Measurements from ENCODE around the gene TSC22D2.

GRCh38 chr3:150467381-150467780 is 59.3 kb downstream of the TSC22D2 start:
- TF ChIP-seq, protein P1, sequence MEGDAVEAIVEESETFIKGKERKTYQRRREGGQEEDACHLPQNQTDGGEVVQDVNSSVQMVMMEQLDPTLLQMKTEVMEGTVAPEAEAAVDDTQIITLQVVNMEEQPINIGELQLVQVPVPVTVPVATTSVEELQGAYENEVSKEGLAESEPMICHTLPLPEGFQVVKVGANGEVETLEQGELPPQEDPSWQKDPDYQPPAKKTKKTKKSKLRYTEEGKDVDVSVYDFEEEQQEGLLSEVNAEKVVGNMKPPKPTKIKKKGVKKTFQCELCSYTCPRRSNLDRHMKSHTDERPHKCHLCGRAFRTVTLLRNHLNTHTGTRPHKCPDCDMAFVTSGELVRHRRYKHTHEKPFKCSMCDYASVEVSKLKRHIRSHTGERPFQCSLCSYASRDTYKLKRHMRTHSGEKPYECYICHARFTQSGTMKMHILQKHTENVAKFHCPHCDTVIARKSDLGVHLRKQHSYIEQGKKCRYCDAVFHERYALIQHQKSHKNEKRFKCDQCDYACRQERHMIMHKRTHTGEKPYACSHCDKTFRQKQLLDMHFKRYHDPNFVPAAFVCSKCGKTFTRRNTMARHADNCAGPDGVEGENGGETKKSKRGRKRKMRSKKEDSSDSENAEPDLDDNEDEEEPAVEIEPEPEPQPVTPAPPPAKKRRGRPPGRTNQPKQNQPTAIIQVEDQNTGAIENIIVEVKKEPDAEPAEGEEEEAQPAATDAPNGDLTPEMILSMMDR (IDR thresholded peaks at IDR 0.05): no peak
- TF ChIP-seq POLR2AphosphoS5 (IDR thresholded peaks at IDR 0.05; ENCODE audit: low read depth, low read length): no peak
